Upper lobe of right lung (tissue), 1 donor: ENCODE measurements around the gene MECR. TPM values are rescaled to one million over a fixed set of nuclear protein-coding genes. Genes with fewer than 3 reads are reported as not detected.

ENCODE experiments used
- ATAC-seq: fragments of 200-7000 bp; cut with Tn5 transposase; one replicate; pipeline ENCODE4 v1.9.1; 2020; ENCODE audit warnings: mild to moderate bottlenecking, moderate library complexity
- DNase-seq: peaks from one replicate; pipeline ENCODE4 v3.0.0-alpha.2; 2020
- H3K27ac ChIP-seq: fragments of 200-600 bp; one replicate; pipeline ENCODE4 v1.8.0; 2022
- H3K27me3 ChIP-seq: fragments of 200-600 bp; one replicate; pipeline ENCODE4 v1.8.0; 2022; ENCODE audit warnings: mild to moderate bottlenecking
- H3K36me3 ChIP-seq: fragments of 200-600 bp; one replicate; pipeline ENCODE4 v1.8.0; 2022
- H3K4me1 ChIP-seq: fragments of 200-600 bp; one replicate; pipeline ENCODE4 v1.8.0; 2022
- H3K4me3 ChIP-seq: fragments of 200-600 bp; one replicate; pipeline ENCODE4 v1.8.0; 2022; ENCODE audit warnings: mild to moderate bottlenecking
- H3K9me3 ChIP-seq: fragments of 200-600 bp; one replicate; pipeline ENCODE4 v1.8.0; 2022
- CTCF ChIP-seq: fragments of 200-600 bp; IDR thresholded peaks from one replicate; pipeline ENCODE4 v1.8.0; 2022; ENCODE audit warnings: antibody characterized with exemption
- intact Hi-C: fragments of 100-400 bp; cut with DNase I; formaldehyde crosslinking; loops from one replicate; pipeline ENCODE4 v1.11.0; 2022
- total RNA-seq: library from RNA; stranded (reverse); fragmentation: NEBNext Ultra II Directional; extraction: Animal tissue kit (Norgen Biotek cat#: 25700); gene quantifications from one replicate; pipeline ENCODE4 v1.2.1, GENCODE V29; 2021
- donor health status: DM: no; HTN: yes; CAD: no; lungs with severe emphysema.

The MECR gene
- total RNA-seq, 1 donor from 2014 or later = 16.5 TPM

- DNase-seq = no peak
- intact Hi-C loops = no loop called here
Measured at GRCh38 chr1:29258189-29258975, 27.6 kb upstream of the MECR start.

GRCh38 chr1:29256979-29257804 lies 26.5 kb upstream of the MECR start:
- no peaks in the 10 kb centered on the region for H3K9me3 ChIP-seq
- peaks cover 9% of the 10 kb centered on the region for H3K36me3 ChIP-seq
- peaks cover 9% of the 10 kb centered on the region for H3K27me3 ChIP-seq
- ATAC-seq (no peak), DNase-seq (peak; percentile 64)
- no peak for TF ChIP-seq CTCF
- intact Hi-C loops = no loop called here
- H3K4me3 ChIP-seq = no peak overlapping the region
- H3K4me1 ChIP-seq = peaks cover 8% of the 10 kb centered on the region
- H3K27ac ChIP-seq = no peak overlapping the region

More at GRCh38 chr1:29258189-29258975, 27.6 kb upstream of the MECR start:
- peaks cover 9% of the 10 kb centered on the region for H3K36me3 ChIP-seq
- H3K27ac ChIP-seq = no peak overlapping the region
- no peaks in the 10 kb centered on the region for H3K9me3 ChIP-seq
- H3K4me3 ChIP-seq = no peak overlapping the region
- ATAC-seq = no peak
- peaks cover 16% of the 10 kb centered on the region for H3K27me3 ChIP-seq
- no peak for TF ChIP-seq CTCF
- peaks cover 8% of the 10 kb centered on the region for H3K4me1 ChIP-seq

GRCh38 chr1:29256394-29256793 lies 25.7 kb upstream of the MECR start:
- no peak for ATAC-seq
- no peak overlapping the region for H3K27ac ChIP-seq
- TF ChIP-seq CTCF = no peak
- peaks cover 8% of the 10 kb centered on the region for H3K4me1 ChIP-seq
- peaks cover 7% of the 10 kb centered on the region for H3K27me3 ChIP-seq
- intact Hi-C loops = no loop called here
- no peak for DNase-seq
- peaks cover 8% of the 10 kb centered on the region for H3K36me3 ChIP-seq
- H3K4me3 ChIP-seq = no peak overlapping the region
- no peaks in the 10 kb centered on the region for H3K9me3 ChIP-seq

GRCh38 chr1:29255134-29255666 lies 24.5 kb upstream of the MECR start:
- H3K9me3 ChIP-seq = no peaks in the 10 kb centered on the region
- H3K36me3 ChIP-seq = no peaks in the 10 kb centered on the region
- no peak for TF ChIP-seq CTCF
- H3K27ac ChIP-seq = no peak overlapping the region
- H3K4me1 ChIP-seq = peaks cover 8% of the 10 kb centered on the region
- no peak for ATAC-seq
- H3K4me3 ChIP-seq = no peak overlapping the region
- H3K27me3 ChIP-seq = peaks cover 6% of the 10 kb centered on the region
- intact Hi-C loops = no loop called here
- DNase-seq = peak; percentile 46

GRCh38 chr1:29254346-29254745 lies 23.6 kb upstream of the MECR start:
- TF ChIP-seq CTCF = no peak
- Histone ChIP-seq H3K36me3 (no peaks in the 10 kb centered on the region), H3K9me3 (no peaks in the 10 kb centered on the region), H3K27ac (no peak overlapping the region), H3K27me3 (peaks cover 6% of the 10 kb centered on the region), H3K4me1 (peaks cover 5% of the 10 kb centered on the region), H3K4me3 (no peak overlapping the region)
- DNase-seq = no peak
- intact Hi-C loops = no loop called here
- ATAC-seq = no peak
